Uterus (tissue), 2 donors: Measurements from ENCODE around the gene MAP3K4.

Experiments
- CTCF ChIP-seq, 4 experiments: fragments of 200-600 bp in 2 of 4; fragments of 450-650 bp in 2 of 4; sonication (generic) in 2 of 4; IDR thresholded peaks; one replicate each; pipeline ENCODE4 v1.5.1; 2016 to 2019; ENCODE audit warnings: antibody characterized with exemption in 4 of 4, mild to moderate bottlenecking in 2 of 4, moderate library complexity in 1 of 4
- POLR2A ChIP-seq, 2 donors: fragments of 450-650 bp; IDR thresholded peaks; one replicate each; pipeline ENCODE4 v1.6.1; 2016; ENCODE audit warnings: antibody characterized with exemption in 2 of 2, mild to moderate bottlenecking in 1 of 2, moderate library complexity in 1 of 2

- TF ChIP-seq CTCF (IDR thresholded peaks at IDR 0.05): no peak
- no peak for TF ChIP-seq POLR2A (IDR thresholded peaks at IDR 0.05)
These were observed 139.0 kb downstream of the MAP3K4 start for GRCh38 chr6:161130541-161130940.
